HepG2 (cell line): ENCODE results near the gene POLR3H. TPM values are rescaled to one million over a fixed set of nuclear protein-coding genes. Genes with fewer than 3 reads are reported as not detected.

Experiments used
- ARNT ChIP-seq: fragments of 450-650 bp; IDR thresholded peaks from 2 replicates; pipeline ENCODE4 v1.6.1; 2017
- EZH2 ChIP-seq: conservative IDR thresholded peaks from 2 replicates; pipeline ENCODE4 v1.6.1; 2012; ENCODE audit warnings: mild to moderate bottlenecking, low read depth, low read length, moderate library complexity
- FOSL1 ChIP-seq: sonication (generic); formaldehyde crosslinking; IDR thresholded peaks from 2 replicates; pipeline ENCODE4 v1.9.0; 2021; ENCODE audit warnings: missing genetic modification reagents, borderline replicate concordance
- GATAD2A ChIP-seq: IDR thresholded peaks from 2 replicates; pipeline ENCODE4 v1.6.1; 2016
- HNF4A ChIP-seq: sonication (generic); formaldehyde crosslinking; IDR thresholded peaks from 2 replicates; pipeline ENCODE4 v1.4.0; 2020; ENCODE audit warnings: missing genetic modification reagents
- ISL2 ChIP-seq: sonication (generic); formaldehyde crosslinking; IDR thresholded peaks from 2 replicates; pipeline ENCODE4 v1.5.0; 2020; ENCODE audit warnings: missing genetic modification reagents
- SOX13 ChIP-seq, 3 experiments: fragments of 450-650 bp in 1 of 3; sonication (generic) in 1 of 3; formaldehyde crosslinking in 1 of 3; IDR thresholded peaks in 2 of 3; conservative IDR thresholded peaks in 1 of 3; 2 replicates each; pipeline versions ENCODE4 v1.5.0 to v1.6.1; 2016 to 2020; ENCODE audit warnings: antibody characterized with exemption in 1 of 3, mild to moderate bottlenecking in 1 of 3, missing compliant biosample characterization in 1 of 3, missing genetic modification reagents in 1 of 3, moderate library complexity in 1 of 3
- SYNCRIP ChIP-seq: fragments of 200-400 bp; formaldehyde crosslinking; IDR thresholded peaks from 2 replicates; pipeline ENCODE4 v1.6.1; 2018; ENCODE audit warnings: mild to moderate bottlenecking, low read depth, low read length; ENCODE audit not compliant: insufficient read depth
- TCF12 ChIP-seq, 2 experiments: fragments of 450-650 bp in 1 of 2; sonication (generic) in 1 of 2; formaldehyde crosslinking in 1 of 2; IDR thresholded peaks; 2 replicates each; pipeline versions ENCODE4 v1.6.1 to v1.8.0; 2017 to 2022; ENCODE audit warnings: antibody characterized with exemption in 1 of 2, mild to moderate bottlenecking in 1 of 2, missing genetic modification reagents in 1 of 2, moderate library complexity in 1 of 2
- ZBTB33 ChIP-seq: sonication (generic); formaldehyde crosslinking; IDR thresholded peaks from 2 replicates; pipeline ENCODE4 v1.4.0; 2020; ENCODE audit warnings: missing genetic modification reagents
- ZNF280D ChIP-seq: sonication (generic); formaldehyde crosslinking; IDR thresholded peaks from 2 replicates; pipeline ENCODE4 v1.5.1; 2020; ENCODE audit warnings: mild to moderate bottlenecking, missing genetic modification reagents
- ZNF331 ChIP-seq: sonication (generic); formaldehyde crosslinking; IDR thresholded peaks from 2 replicates; pipeline ENCODE4 v1.4.0; 2020; ENCODE audit warnings: missing genetic modification reagents
- ZNF761 ChIP-seq: sonication (generic); formaldehyde crosslinking; conservative IDR thresholded peaks from 2 replicates; pipeline ENCODE4 v1.4.0; 2020; ENCODE audit warnings: mild to moderate bottlenecking, missing genetic modification reagents
- ZNF772 ChIP-seq: sonication (generic); formaldehyde crosslinking; IDR thresholded peaks from 2 replicates; pipeline ENCODE4 v1.5.0; 2020; ENCODE audit warnings: mild to moderate bottlenecking, missing genetic modification reagents
- polyA plus RNA-seq, 8 experiments: library from polyadenylated mRNA; depleted of rRNA in 3 of 8; stranded (reverse) in 7 of 8; unstranded in 1 of 8; fragments of >200 nt; fragmentation: Illumina TruSeq in 4 of 8; extraction: Trizol in 4 of 8; gene quantifications; 2 replicates each; pipeline versions ENCODE4 v1.2.1 to v1.2.3, GENCODE V29; 2011 to 2016; ENCODE audit warnings: low read depth in 4 of 8, missing spikeins in 1 of 8, mixed read lengths in 1 of 8; ENCODE audit not compliant: insufficient read depth in 1 of 8
- total RNA-seq, 5 experiments: library from RNA; depleted of rRNA; stranded (reverse); fragments of >200 nt; fragmentation: Illumina TruSeq; extraction: Trizol; gene quantifications; 2 replicates each; pipeline ENCODE4 v1.2.3, GENCODE V29; 2016; ENCODE audit warnings: low read depth in 1 of 5
- TF ChIP-seq, protein P1 (sequence below): IDR thresholded peaks from 2 replicates; pipeline ENCODE4 v1.6.1; 2016; ENCODE audit warnings: mild to moderate bottlenecking
- TF ChIP-seq, protein P2 (sequence below): sonication (generic); formaldehyde crosslinking; IDR thresholded peaks from 2 replicates; pipeline ENCODE4 v1.4.0; 2020; ENCODE audit warnings: missing genetic modification reagents
- TF ChIP-seq, protein P3 (sequence below): sonication (generic); formaldehyde crosslinking; IDR thresholded peaks from 2 replicates; pipeline ENCODE4 v1.4.0; 2020; ENCODE audit warnings: mild to moderate bottlenecking, missing genetic modification reagents

The POLR3H gene
- total and polyA plus RNA-seq, 2 of the 13 experiments (the other 11 are each of a cell fraction or from before 2014, with no cell fraction given): 10.3 to 28.6 TPM

- TF ChIP-seq ZBTB33 (CRISPR knock-in tag): peak; percentile 99
- TF ChIP-seq ZNF772 (CRISPR knock-in tag): no peak
- no peak for TF ChIP-seq FOSL1
- TF ChIP-seq ARNT: no peak
- TF ChIP-seq TCF12 (IDR thresholded peaks at IDR 0.05): no peak
- no peak for TF ChIP-seq TCF12 (CRISPR knock-in tag; IDR thresholded peaks at IDR 0.05)
- TF ChIP-seq, protein P1, sequence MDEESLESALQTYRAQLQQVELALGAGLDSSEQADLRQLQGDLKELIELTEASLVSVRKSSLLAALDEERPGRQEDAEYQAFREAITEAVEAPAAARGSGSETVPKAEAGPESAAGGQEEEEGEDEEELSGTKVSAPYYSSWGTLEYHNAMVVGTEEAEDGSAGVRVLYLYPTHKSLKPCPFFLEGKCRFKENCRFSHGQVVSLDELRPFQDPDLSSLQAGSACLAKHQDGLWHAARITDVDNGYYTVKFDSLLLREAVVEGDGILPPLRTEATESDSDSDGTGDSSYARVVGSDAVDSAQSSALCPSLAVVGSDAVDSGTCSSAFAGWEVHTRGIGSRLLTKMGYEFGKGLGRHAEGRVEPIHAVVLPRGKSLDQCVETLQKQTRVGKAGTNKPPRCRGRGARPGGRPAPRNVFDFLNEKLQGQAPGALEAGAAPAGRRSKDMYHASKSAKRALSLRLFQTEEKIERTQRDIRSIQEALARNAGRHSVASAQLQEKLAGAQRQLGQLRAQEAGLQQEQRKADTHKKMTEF (CRISPR knock-in tag): no peak
- no peak for TF ChIP-seq SOX13 (IDR thresholded peaks at IDR 0.05)
- TF ChIP-seq SOX13 (CRISPR knock-in tag; conservative IDR thresholded peaks at IDR 0.05 in 1 of 2, IDR thresholded peaks at IDR 0.05 in 1 of 2): no peak
- TF ChIP-seq SYNCRIP: no peak
- no peak for TF ChIP-seq ISL2 (CRISPR knock-in tag)
- TF ChIP-seq, protein P2, sequence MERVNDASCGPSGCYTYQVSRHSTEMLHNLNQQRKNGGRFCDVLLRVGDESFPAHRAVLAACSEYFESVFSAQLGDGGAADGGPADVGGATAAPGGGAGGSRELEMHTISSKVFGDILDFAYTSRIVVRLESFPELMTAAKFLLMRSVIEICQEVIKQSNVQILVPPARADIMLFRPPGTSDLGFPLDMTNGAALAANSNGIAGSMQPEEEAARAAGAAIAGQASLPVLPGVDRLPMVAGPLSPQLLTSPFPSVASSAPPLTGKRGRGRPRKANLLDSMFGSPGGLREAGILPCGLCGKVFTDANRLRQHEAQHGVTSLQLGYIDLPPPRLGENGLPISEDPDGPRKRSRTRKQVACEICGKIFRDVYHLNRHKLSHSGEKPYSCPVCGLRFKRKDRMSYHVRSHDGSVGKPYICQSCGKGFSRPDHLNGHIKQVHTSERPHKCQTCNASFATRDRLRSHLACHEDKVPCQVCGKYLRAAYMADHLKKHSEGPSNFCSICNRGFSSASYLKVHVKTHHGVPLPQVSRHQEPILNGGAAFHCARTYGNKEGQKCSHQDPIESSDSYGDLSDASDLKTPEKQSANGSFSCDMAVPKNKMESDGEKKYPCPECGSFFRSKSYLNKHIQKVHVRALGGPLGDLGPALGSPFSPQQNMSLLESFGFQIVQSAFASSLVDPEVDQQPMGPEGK (CRISPR knock-in tag): 0 out of 2 replicates have a peak, but pooled peaks have one; percentile 24
- 0 out of 2 replicates have a peak, but pooled peaks have one; percentile 10 for TF ChIP-seq GATAD2A (CRISPR knock-in tag)
- no peak for TF ChIP-seq ZNF280D (CRISPR knock-in tag)
- no peak for TF ChIP-seq EZH2
- TF ChIP-seq ZNF761: no peak
- peak; percentile 95 for TF ChIP-seq ZNF331 (CRISPR knock-in tag)
- TF ChIP-seq HNF4A (CRISPR knock-in tag): peak; percentile 73
- TF ChIP-seq, protein P3, sequence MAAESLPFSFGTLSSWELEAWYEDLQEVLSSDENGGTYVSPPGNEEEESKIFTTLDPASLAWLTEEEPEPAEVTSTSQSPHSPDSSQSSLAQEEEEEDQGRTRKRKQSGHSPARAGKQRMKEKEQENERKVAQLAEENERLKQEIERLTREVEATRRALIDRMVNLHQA (CRISPR knock-in tag): no peak
Observed at GRCh38 chr22:41539146-41540005, 4.9 kb downstream of the POLR3H start (continued).
